Breast epithelium (tissue), 4 donors: ENCODE results near the gene BRINP3. TPM values are rescaled to one million over a fixed set of nuclear protein-coding genes. Genes with fewer than 3 reads are reported as not detected.

ENCODE experiments used
- DNase-seq, 2 donors: peaks; one replicate each; pipeline ENCODE4 v3.0.0-alpha.2; 2019; ENCODE audit warnings: low spot score in 2 of 2
- H3K27ac ChIP-seq, 2 donors: fragments of 200-600 bp; sonication (generic) in 1 of 2; one replicate each; pipeline ENCODE4 v1.5.1; 2016 to 2019; ENCODE audit warnings: mild to moderate bottlenecking in 1 of 2
- H3K27me3 ChIP-seq, 2 donors: fragments of 200-600 bp; sonication (generic) in 1 of 2; one replicate each; pipeline versions ENCODE4 v1.5.1 to v1.6.0; 2017 to 2019; ENCODE audit warnings: control low read depth in 1 of 2, mild to moderate bottlenecking in 1 of 2
- H3K36me3 ChIP-seq: fragments of 200-600 bp; one replicate; pipeline ENCODE4 v1.5.1; 2019
- H3K4me1 ChIP-seq, 2 donors: fragments of 200-600 bp; sonication (generic); one replicate each; pipeline ENCODE4 v1.5.1; 2016 to 2019; ENCODE audit warnings: control low read depth in 1 of 2
- H3K4me3 ChIP-seq, 3 donors: fragments of 200-600 bp; sonication (generic); 1 replicate in 2 of 3; 2 replicates in 1 of 3; pipeline ENCODE4 v1.5.1; 2016 to 2019; ENCODE audit warnings: mild to moderate bottlenecking in 3 of 3, moderate library complexity in 2 of 3
- H3K9me3 ChIP-seq, 2 donors: fragments of 200-600 bp; sonication (generic) in 1 of 2; one replicate each; pipeline ENCODE4 v1.5.1; 2016 to 2019; ENCODE audit warnings: control low read depth in 1 of 2
- CTCF ChIP-seq, 3 donors: fragments of 450-650 bp; IDR thresholded peaks; one replicate each; pipeline ENCODE4 v1.5.1; 2016 to 2017; ENCODE audit warnings: antibody characterized with exemption in 3 of 3, mild to moderate bottlenecking in 3 of 3, moderate library complexity in 3 of 3
- POLR2A ChIP-seq: fragments of 450-650 bp; IDR thresholded peaks from one replicate; pipeline ENCODE4 v1.6.1; 2016; ENCODE audit warnings: antibody characterized with exemption, mild to moderate bottlenecking, moderate library complexity
- POLR2AphosphoS5 ChIP-seq, 3 donors: sonication (generic); formaldehyde crosslinking; IDR thresholded peaks; one replicate each; pipeline ENCODE4 v1.6.1; 2017; ENCODE audit warnings: antibody characterized with exemption in 3 of 3
- intact Hi-C: fragments of 100-400 bp; cut with DNase I; formaldehyde crosslinking; loops from one replicate; pipeline ENCODE4 v1.15.1; 2023; ENCODE audit warnings: low total_unique reads
- total RNA-seq, 3 donors: library from RNA; depleted of rRNA; stranded (reverse); fragments of >200 nt; gene quantifications; one replicate each; pipeline ENCODE4 v1.1.0, GENCODE V29; 2016

Gene BRINP3
- total RNA-seq, 3 donors from 2014 or later = 0.29 to 3.6 TPM; not detected in 1

GRCh38 chr1:190183588-190183987 lies 294.1 kb downstream of the BRINP3 start:
- H3K27me3 ChIP-seq = no peaks in the 10 kb centered on the region
- no peak for DNase-seq
- intact Hi-C loops = no loop called here
- H3K4me3 ChIP-seq = no peak overlapping the region
- H3K4me1 ChIP-seq = no peaks in the 10 kb centered on the region
- no peaks in the 10 kb centered on the region for H3K36me3 ChIP-seq
- H3K9me3 ChIP-seq = no peaks in the 10 kb centered on the region
- TF ChIP-seq POLR2AphosphoS5 (IDR thresholded peaks at IDR 0.05) = no peak
- TF ChIP-seq POLR2A = no peak
- TF ChIP-seq CTCF (IDR thresholded peaks at IDR 0.05) = no peak
- H3K27ac ChIP-seq = no peak overlapping the region

GRCh38 chr1:190179817-190180216 lies 297.8 kb downstream of the BRINP3 start:
- Histone ChIP-seq H3K4me3 (no peak overlapping the region), H3K36me3 (no peaks in the 10 kb centered on the region), H3K27ac (no peak overlapping the region), H3K27me3 (no peaks in the 10 kb centered on the region), H3K9me3 (no peaks in the 10 kb centered on the region), H3K4me1 (no peaks in the 10 kb centered on the region)
- no peak for DNase-seq
- intact Hi-C loops = no loop called here
- TF ChIP-seq CTCF (IDR thresholded peaks at IDR 0.05) (no peak), POLR2AphosphoS5 (IDR thresholded peaks at IDR 0.05) (no peak), POLR2A (no peak)

GRCh38 chr1:190178827-190179226 lies 298.8 kb downstream of the BRINP3 start:
- no peak for TF ChIP-seq POLR2AphosphoS5 (IDR thresholded peaks at IDR 0.05)
- H3K27ac ChIP-seq = no peak overlapping the region
- DNase-seq = no peak
- no peaks in the 10 kb centered on the region for H3K36me3 ChIP-seq
- H3K4me3 ChIP-seq = no peak overlapping the region
- intact Hi-C loops = no loop called here
- no peaks in the 10 kb centered on the region for H3K9me3 ChIP-seq
- no peaks in the 10 kb centered on the region for H3K4me1 ChIP-seq
- H3K27me3 ChIP-seq = no peaks in the 10 kb centered on the region

- DNase-seq = no peak
- Histone ChIP-seq H3K9me3 (no peaks in the 10 kb centered on the region), H3K4me3 (no peak overlapping the region), H3K27ac (no peak overlapping the region), H3K4me1 (no peaks in the 10 kb centered on the region), H3K36me3 (no peaks in the 10 kb centered on the region), H3K27me3 (no peaks in the 10 kb centered on the region)
- TF ChIP-seq POLR2A (no peak), POLR2AphosphoS5 (IDR thresholded peaks at IDR 0.05) (no peak), CTCF (IDR thresholded peaks at IDR 0.05) (no peak)
- intact Hi-C loops = no loop called here
Observed at GRCh38 chr1:190177555-190177954, 300.1 kb downstream of the BRINP3 start.

GRCh38 chr1:190176776-190177175 lies 300.9 kb downstream of the BRINP3 start:
- TF ChIP-seq POLR2A (no peak), POLR2AphosphoS5 (IDR thresholded peaks at IDR 0.05) (no peak), CTCF (IDR thresholded peaks at IDR 0.05) (no peak)
- intact Hi-C loops = no loop called here
- H3K27ac ChIP-seq = no peak overlapping the region
- H3K4me3 ChIP-seq = no peak overlapping the region
- H3K4me1 ChIP-seq = no peaks in the 10 kb centered on the region
- H3K27me3 ChIP-seq = no peaks in the 10 kb centered on the region
- H3K36me3 ChIP-seq = no peaks in the 10 kb centered on the region
- DNase-seq = no peak
- H3K9me3 ChIP-seq = no peaks in the 10 kb centered on the region

- Histone ChIP-seq H3K36me3 (no peaks in the 10 kb centered on the region), H3K27ac (no peak overlapping the region), H3K9me3 (no peaks in the 10 kb centered on the region), H3K4me3 (no peak overlapping the region), H3K27me3 (no peaks in the 10 kb centered on the region), H3K4me1 (no peaks in the 10 kb centered on the region)
- no peak for DNase-seq
- no peak for TF ChIP-seq POLR2A
- TF ChIP-seq CTCF (IDR thresholded peaks at IDR 0.05) = no peak
- TF ChIP-seq POLR2AphosphoS5 (IDR thresholded peaks at IDR 0.05) = no peak
- intact Hi-C loops = no loop called here
Observed at GRCh38 chr1:190175320-190175719, 302.3 kb downstream of the BRINP3 start.
